ENCODE measurements around the gene DMRT2.

Gene DMRT2

DNA sequence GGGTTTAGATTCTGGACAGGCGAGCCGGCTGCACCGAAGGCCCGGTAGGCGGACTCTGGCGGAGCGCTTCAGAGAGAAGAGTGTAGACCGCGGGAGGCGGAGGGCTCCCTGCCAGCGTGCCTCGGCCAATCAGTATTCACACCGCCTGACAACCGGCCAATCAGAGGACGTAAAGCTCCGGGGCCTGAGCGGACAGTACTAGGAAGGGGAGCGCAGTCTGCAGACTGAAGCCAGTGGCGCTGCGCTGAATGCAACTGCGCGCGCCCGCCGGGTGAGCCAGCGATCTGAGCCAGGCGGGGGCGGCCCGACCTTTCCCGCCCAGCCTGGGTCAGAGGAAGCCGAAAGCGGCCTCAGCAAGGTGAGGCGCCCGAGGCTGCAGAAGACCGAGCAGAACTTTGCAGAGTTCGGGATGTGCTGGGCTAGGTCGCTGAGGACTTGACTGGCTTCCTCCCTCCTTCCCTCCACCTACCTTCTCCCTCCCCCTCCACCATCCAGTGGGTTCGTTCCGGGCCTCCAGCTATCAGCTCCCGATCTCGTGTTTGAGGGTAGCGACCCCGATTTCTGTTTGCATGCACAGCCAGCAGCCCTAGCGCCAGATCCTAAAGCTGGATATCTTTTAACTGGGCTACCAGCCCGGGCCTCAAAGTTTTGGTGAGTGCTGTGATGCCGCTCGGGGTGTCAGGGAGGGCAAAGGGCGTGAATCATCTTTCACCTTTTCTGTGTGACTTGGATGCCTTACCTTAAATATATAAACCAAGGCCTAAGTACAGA lies at the start of gene DMRT2:
Gene DMRT2 (plus strand): TSS at position 233 of the 771 bp plus-strand sequence. CDS start 1,257 bp downstream, outside the sequence.
- DNase-seq: no peak

GRCh38 chr9:1001838-1002237 lies 48.3 kb upstream of the DMRT2 start:
- DNase-seq: no peak

DNA sequence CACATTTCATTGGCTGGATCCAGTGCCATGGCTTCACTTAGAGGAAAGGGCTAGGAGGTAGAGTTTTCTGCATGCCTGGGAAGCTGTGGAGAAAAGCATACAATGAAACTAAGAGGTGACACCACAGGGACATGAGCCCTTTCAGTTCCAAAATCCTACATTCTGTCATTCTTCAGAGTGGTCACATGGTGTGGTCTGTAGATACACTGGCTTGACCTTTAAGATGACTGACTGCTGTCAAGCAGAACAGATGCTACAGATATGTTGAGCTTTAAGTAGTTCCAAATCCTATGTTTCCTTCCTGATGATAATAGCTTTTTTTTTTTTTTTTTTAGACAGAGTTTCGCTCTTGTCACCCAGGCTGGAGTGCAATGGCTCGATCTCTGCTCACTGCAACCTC lies 47.5 kb upstream of the DMRT2 start:
- DNase-seq: no peak

GRCh38 chr9:1005043-1005667 lies 45.0 kb upstream of the DMRT2 start:
- no peak for DNase-seq

- no peak for DNase-seq
Measured at GRCh38 chr9:1007312-1007711, 42.8 kb upstream of the DMRT2 start.

DNA sequence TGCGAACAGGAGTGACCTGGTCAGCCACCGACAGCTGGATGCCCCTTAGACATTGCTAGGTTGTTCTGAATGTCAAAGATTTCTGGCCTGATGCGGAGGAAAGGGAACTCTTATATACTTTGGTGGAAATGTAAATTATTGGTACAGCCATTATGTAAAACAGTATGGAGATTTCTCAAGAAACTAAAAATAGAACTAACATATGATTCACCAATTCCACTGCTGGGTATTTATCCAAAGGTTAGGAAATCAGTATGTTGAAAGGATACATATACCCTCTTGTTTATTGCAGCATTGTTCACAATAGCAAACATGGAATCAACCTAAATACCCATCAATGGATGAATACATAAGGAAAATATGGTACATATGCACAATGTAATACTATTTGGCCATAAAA lies 41.9 kb upstream of the DMRT2 start:
- DNase-seq: no peak

DNA sequence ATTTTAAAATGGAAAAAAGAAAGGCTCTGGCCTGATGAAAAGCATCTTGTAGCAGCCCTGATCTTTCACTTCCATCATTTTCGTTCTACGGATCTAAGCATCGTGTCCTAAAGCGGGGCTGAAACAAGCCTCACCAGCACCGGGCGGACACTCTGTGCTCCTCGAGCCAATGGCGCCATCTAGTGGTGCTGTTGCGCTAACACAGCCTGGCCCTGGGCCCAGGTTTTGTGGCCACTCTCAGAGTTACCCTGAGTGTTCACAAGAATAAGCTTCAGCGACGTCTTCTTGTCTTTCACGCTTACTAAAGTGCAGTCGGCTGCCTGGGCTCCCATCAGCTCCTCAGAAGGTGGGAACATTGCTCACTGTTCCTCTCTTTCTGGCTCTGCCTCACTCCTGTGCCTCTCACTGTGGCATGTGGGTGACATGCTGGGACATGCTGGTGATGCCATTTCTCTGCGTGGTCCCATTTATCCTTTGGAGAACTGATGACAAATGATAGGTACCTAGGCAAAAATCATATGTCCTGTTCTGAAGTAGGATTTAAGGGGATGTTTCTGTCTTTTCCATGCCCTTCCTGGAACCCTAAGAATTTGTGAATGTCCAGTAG lies 41.0 kb upstream of the DMRT2 start:
- peak; percentile 5 for DNase-seq

GRCh38 chr9:1013021-1013420 lies 37.1 kb upstream of the DMRT2 start:
- DNase-seq: no peak

DNA sequence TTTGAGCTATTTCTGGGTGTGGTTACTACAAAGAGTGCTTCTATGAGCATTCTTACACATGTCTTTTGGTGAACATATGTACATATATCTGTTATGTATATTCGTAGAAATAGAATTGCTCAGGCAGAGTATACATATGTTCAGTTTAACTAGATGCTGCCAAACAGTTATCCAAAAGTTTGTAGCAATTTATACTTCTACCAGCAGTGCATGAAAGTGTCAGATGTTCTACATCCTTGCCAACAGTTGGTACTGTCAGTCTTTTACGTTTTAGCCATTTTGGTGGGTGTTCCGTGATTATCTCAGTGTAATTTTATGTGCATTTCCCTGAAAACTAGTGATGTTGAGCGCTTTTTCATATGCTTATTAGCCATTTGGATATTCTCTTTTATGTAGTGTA lies 35.9 kb upstream of the DMRT2 start:
- DNase-seq: no peak

- DNase-seq: no peak
Measured at GRCh38 chr9:1014640-1015039, 35.5 kb upstream of the DMRT2 start.

GRCh38 chr9:1018121-1018520 lies 32.0 kb upstream of the DMRT2 start:
- DNase-seq: no peak

DNA sequence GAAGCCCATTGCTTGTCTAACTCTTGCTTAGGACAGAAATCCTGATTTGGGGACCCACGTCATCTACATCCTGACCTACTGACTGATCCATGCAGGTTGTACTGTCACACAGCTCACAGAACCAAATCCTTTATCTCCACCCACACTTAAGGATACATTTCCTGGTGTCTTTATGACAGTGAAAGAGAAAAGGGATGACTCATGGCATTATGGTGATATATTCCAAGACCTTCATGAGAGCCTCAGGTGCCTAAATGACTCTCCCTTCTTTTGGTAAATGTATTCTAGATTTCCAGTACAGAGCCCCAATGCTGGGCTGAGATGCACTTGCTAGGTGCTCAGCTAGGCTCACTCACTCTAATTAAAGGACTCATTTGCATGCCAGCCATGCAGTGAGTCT lies 26.0 kb upstream of the DMRT2 start:
- no peak for DNase-seq

DNA sequence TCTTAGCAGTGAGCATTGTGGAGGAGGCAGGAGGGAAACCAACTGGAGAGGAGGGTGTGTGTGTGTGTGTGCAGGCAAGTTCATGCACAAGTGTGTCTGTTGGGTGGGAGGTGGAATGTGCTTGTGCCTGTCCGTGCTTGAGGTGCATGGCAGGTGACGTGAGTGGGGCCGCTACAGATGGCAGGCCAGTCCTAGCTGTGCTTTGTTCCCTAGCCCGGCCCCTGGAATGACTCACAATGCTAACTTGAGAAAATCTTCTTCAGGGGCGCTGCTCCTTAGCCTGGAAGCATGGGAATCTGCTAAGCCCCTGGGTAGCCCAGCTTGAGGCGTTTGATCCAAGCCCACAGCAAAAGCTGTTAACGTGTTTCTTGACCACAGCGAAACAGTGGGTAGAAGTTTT lies 25.0 kb upstream of the DMRT2 start:
- DNase-seq: no peak

DNA sequence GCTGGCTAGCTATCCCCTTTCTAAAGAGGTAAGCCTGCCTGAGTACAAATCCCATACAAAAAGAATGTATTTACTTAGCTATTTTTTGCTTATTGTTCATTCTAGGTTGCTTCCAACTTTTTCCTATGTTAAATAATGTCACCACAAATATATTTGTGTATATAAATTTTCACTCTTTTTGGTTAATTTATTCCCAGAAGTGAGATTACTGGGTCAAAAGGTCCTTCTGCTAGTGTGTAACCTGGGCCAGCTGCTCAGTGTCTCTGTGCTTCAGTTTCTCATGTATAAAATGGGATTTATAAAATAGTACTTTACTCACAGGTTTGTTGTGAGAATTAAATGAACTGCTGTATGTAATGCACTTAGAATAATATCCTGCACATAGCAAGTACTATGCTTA lies 23.9 kb upstream of the DMRT2 start:
- DNase-seq: no peak

DNA sequence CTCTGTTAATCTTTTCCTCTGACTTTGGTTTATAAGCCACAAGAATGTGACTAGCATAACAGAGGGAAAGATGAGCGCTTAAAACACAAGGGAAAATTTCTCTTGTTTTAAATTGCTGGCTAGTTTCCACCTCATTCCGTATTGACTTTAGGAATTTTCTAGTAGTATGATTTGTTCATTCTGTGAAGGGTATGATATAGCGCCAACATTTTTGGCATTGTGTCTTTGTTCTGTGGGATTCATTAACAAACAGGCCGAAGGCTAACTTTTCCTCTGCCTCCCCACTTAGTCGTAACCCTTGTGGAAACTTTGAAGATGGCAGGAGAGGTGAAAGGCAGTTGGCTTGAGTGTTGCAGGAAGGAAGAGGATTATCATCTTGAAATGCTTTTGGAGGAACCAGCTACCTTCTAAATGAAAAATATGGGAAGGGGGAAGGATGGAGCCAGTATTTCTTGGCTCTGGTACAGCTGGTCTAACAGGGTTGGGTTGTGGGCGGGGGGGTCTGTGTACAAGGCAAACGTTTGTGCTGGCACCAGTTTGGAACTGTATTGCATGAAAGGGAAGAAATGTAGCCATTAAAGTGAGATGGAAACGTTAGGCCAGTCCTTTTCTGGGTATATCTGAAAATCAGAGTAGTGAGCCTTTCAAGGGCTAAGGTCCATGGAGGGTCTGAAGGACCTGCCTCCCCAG lies 21.5 kb upstream of the DMRT2 start:
- no peak for DNase-seq

DNA sequence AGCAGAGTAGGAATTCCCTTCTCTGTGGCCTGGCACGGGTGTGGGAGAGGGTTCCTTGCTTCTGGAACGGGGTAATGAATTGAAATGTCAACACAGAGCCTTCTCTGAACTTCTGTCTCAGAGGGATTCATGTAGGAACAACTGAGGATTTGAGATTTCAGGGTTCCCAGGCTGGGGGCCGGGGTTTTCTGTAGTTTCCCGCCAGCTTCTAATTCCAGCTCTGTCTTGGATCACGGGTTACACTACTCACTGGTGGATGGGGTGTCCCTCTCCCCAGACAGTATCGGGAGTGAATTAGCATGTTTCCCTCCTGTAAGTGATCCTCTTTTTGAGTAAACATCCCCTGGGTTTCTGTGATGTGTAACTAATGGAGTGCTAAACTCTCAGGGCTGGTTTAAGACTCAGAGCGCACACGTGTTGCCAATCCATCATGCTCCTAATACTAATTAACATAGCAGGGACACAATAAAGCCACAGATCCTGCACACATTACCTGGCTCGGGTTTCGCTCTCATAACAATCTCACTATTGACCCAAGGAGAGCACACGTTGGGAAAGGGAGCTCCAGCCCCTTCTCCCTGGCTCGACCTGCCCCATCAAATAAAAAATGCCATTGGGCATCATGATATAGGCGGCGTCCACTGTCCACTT lies 18.1 kb upstream of the DMRT2 start:
- no peak for DNase-seq

GRCh38 chr9:1034271-1034670 lies 15.9 kb upstream of the DMRT2 start:
- DNase-seq: no peak

GRCh38 chr9:1039589-1039988 lies 10.6 kb upstream of the DMRT2 start:
- no peak for DNase-seq

DNA sequence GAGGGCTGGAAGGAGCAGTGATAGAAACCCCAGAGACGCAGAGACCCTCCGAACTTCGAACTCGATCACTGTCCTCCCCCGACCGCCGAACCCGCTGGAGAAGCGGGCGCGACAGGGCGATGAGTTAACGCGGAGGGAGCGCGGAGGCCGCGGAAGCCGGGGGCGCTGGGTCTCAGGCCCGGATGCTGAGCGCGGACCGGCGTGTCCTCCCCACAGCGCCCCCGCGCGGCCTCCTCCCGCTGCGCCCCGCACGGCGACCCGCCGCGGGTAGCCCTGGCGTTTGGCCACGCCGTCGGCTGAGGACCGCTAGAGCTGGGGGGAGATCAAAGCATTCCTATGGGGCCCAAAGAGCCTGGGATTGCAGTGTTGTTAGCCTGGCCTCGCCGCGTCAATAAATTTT lies 7.7 kb upstream of the DMRT2 start:
- DNase-seq: no peak

GRCh38 chr9:1044643-1045042 lies 5.5 kb upstream of the DMRT2 start:
- no peak for DNase-seq

DNA sequence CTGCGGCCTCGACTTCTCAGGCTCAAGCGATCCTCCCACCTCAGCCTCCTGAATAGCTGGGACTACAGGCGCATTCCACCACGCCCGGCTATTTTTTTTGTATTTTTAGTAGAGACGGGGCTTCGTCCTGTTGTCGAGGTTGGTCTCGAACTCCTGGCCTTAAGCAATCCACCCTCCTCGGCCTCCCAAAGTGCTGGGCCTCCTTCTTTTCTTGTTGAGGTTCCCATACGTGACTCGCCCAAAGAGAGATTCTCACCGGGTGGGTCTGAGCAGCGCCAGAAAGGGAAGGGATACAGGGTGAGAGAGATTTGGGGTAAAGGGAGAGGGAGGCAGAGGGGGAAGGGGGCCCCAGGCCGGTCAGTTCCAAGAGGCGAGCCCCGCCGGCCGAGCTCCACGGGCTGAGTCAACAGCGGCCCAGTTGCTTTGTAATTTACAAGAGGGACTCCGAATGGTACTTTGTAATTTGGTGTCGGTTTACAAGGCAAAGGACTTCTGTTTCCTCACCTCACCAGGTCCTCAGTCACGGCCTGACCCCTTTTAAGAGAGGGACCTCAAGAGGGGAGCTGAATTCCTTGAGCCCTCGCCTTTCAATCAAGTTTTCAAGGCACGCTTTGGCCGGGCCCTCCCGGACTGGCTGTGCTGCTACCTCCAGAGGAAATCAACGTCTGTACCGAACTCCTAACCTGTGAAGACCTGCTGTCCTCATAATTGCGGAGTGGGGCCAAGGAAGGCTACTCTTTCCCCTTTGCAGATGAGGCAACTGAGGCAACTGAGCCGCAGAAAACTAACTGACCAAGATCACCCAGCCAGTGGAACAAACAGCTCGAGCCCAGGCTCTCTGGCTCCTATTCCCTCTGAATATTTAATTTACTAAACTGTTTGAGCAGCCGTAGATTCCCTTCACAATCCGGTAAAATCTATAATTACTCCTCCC lies 3.3 kb upstream of the DMRT2 start:
- DNase-seq: no peak

DNA sequence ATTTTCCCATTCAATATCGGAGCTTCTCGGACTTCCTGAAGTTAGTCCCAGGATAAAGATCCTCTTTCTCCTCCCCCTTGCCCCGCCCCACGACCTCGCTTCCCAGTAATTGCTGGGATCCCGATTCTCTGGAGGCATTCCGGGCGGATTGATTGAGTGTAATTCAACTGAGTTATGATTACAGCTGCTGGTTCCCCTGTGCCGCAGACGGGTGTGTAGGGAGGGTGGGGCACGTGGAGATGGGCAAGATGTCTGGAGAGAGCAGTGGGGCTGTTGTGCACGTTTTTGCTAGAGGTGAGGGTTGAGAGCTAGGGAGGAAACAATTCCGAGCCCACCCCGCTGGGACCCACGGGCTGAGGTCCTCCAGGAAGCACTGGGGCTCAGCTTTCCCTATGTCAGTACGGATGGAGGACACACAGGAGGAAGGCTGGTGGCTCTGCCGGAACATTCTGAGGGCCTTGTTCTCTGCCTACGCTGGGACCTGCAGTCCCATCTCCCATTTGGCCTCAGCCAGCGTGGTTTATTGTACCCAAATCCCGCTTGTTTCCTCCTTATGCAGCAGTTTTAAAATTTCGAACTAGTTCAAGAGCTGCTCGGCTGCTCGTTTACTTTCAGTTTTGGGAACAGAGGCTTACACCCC lies 2.4 kb upstream of the DMRT2 start:
- DNase-seq: no peak
